Measurements from ENCODE around the gene GSTM2.
A peak's percentile ranks its signal among the peaks of the same experiment; 100 is the strongest.
"Not testable (repeated sequence)": the region's sequence is repeated elsewhere in the genome, so short reads cannot be mapped to it uniquely, and the experiment has no call there.

Gene GSTM2

GRCh38 chr1:109644670-109645069 is 23.2 kb upstream of the GSTM2 start:
- no peak for DNase-seq (ENCODE audit: low read depth in 3 of 3)

- DNase-seq (ENCODE audit: low read depth in 3 of 3): no peak
Measured at GRCh38 chr1:109649491-109649914, 18.4 kb upstream of the GSTM2 start.

GRCh38 chr1:109650609-109651008 is 17.2 kb upstream of the GSTM2 start:
- DNase-seq (ENCODE audit: low read depth in 3 of 3): no peak

- DNase-seq (ENCODE audit: low read depth in 3 of 3): no peak
Measured at GRCh38 chr1:109652402-109652801, 15.5 kb upstream of the GSTM2 start.

GRCh38 chr1:109653306-109653705 is 14.6 kb upstream of the GSTM2 start:
- DNase-seq (ENCODE audit: low read depth in 3 of 3): no peak

- DNase-seq (ENCODE audit: low read depth in 3 of 3): no peak
Measured at GRCh38 chr1:109654519-109654918, 13.3 kb upstream of the GSTM2 start.

GRCh38 chr1:109655615-109656519 is 12.0 kb upstream of the GSTM2 start, which contains the start of gene GSTM4:
Gene GSTM4, plus strand, starts transcription at chr1:109656099. Its CDS starts 291 bp downstream, at chr1:109656390.
- DNase-seq (ENCODE audit: low read depth in 3 of 3): peak; percentile 46 to 69 (median 48)

- DNase-seq (ENCODE audit: low read depth in 3 of 3): no peak
Measured at GRCh38 chr1:109657395-109657794, 10.5 kb upstream of the GSTM2 start.

- no peak for DNase-seq (ENCODE audit: low read depth in 3 of 3)
Measured at GRCh38 chr1:109657970-109658369, 9.9 kb upstream of the GSTM2 start.

GRCh38 chr1:109658533-109659042 is 9.3 kb upstream of the GSTM2 start:
- no peak for DNase-seq (ENCODE audit: low read depth in 3 of 3)

- no peak for DNase-seq (ENCODE audit: low read depth in 3 of 3)
Measured at GRCh38 chr1:109659145-109659544, 8.7 kb upstream of the GSTM2 start.

- DNase-seq (ENCODE audit: low read depth in 3 of 3): no peak
Measured at GRCh38 chr1:109659997-109660690, 7.7 kb upstream of the GSTM2 start.

GRCh38 chr1:109660691-109661026 is 7.2 kb upstream of the GSTM2 start:
- not testable (repeated sequence) for DNase-seq (ENCODE audit: low read depth in 3 of 3)

- DNase-seq (ENCODE audit: low read depth in 3 of 3): no peak
Measured at GRCh38 chr1:109661391-109661790, 6.5 kb upstream of the GSTM2 start.

GRCh38 chr1:109664671-109665070 is 3.2 kb upstream of the GSTM2 start:
- DNase-seq (ENCODE audit: low read depth in 3 of 3): no peak

GRCh38 chr1:109668123-109668775 is 392 bp downstream of the GSTM2 start:
- no peak for DNase-seq (ENCODE audit: low read depth in 3 of 3)

- DNase-seq (ENCODE audit: low read depth in 3 of 3): no peak
Measured at GRCh38 chr1:109669246-109669948, 1.5 kb downstream of the GSTM2 start.

- not testable (repeated sequence) for DNase-seq (ENCODE audit: low read depth in 3 of 3)
Measured at GRCh38 chr1:109669949-109670302, 2.1 kb downstream of the GSTM2 start.

- no peak for DNase-seq (ENCODE audit: low read depth in 3 of 3)
Measured at GRCh38 chr1:109671067-109671466, 3.2 kb downstream of the GSTM2 start.

- DNase-seq (ENCODE audit: low read depth in 3 of 3): not testable (repeated sequence)
Measured at GRCh38 chr1:109673861-109674260, 6.0 kb downstream of the GSTM2 start.

GRCh38 chr1:109676683-109677381 is 9.0 kb downstream of the GSTM2 start:
- DNase-seq (ENCODE audit: low read depth in 3 of 3): not testable (repeated sequence)

All from stimulated activated CD4-positive, alpha-beta T cell treated with anti-CD3 and anti-CD28 coated beads, TNF-alpha, amount 100 ng/mL, for 48 hours (primary cell).